SK-N-SH (cell line): ENCODE results near the gene RASA3. TPM values are rescaled to one million over a fixed set of nuclear protein-coding genes. Genes with fewer than 3 reads are reported as not detected.

ENCODE experiments used
- CTCF ChIA-PET: fragments of 300-600, 350-600 bp; formaldehyde crosslinking; extraction: SDS; loops from one replicate; lab custom pipeline; 2021; lab: Yijun Ruan, JAX
- POLR2A ChIA-PET: fragments of 350-600 bp; sonication (Branson Sonifier 250); formaldehyde crosslinking; extraction: SDS; loops from one replicate; lab custom pipeline; 2020; ENCODE audit warnings: antibody characterized with exemption, inconsistent platforms; lab: Yijun Ruan, JAX
- DNase-seq: peaks from one replicate; pipeline ENCODE4 v3.0.0; 2012
- H2AFZ ChIP-seq: fragments of 200-600 bp; sonication (generic); 2 replicates; pipeline ENCODE4 v1.8.1; 2016; ENCODE audit warnings: antibody characterized with exemption, mild to moderate bottlenecking, low read depth
- H3F3A ChIP-seq: fragments of 200-600 bp; sonication (generic); replicated peaks from 2 replicates; pipeline ENCODE3; 2016; ENCODE audit warnings: antibody characterized with exemption, mild to moderate bottlenecking; ENCODE audit not compliant: insufficient read depth
- H3K27ac ChIP-seq, 2 experiments: fragments of 200-500 bp in 1 of 2; fragments of 200-600 bp in 1 of 2; sonication (Bioruptor generic) in 1 of 2; sonication (generic), shearing (Covaris generic) in 1 of 2; 2 replicates each; pipeline versions ENCODE4 v1.5.1 to v1.6.1; 2014 to 2016; ENCODE audit warnings: low read depth in 2 of 2, inconsistent platforms in 1 of 2, low read length in 1 of 2, mild to moderate bottlenecking in 1 of 2, mixed read lengths in 1 of 2
- H3K27me3 ChIP-seq: fragments of 200-600 bp; sonication (generic), shearing (Covaris generic); 2 replicates; pipeline ENCODE4 v1.6.1; 2016; ENCODE audit warnings: mixed run types; ENCODE audit not compliant: insufficient read depth
- H3K36me3 ChIP-seq, 2 experiments: fragments of 200-500 bp in 1 of 2; fragments of 200-600 bp in 1 of 2; sonication (Bioruptor generic) in 1 of 2; sonication (generic) in 1 of 2; replicated peaks in 1 of 2; 2 replicates each; pipeline versions ENCODE3 to v1.5.1; 2014 to 2016; ENCODE audit warnings: low read length in 1 of 2, mild to moderate bottlenecking in 1 of 2; ENCODE audit not compliant: insufficient read depth in 2 of 2, control insufficient read depth in 1 of 2
- H3K4me1 ChIP-seq, 2 experiments: fragments of 200-500 bp in 1 of 2; fragments of 200-600 bp in 1 of 2; sonication (Bioruptor generic) in 1 of 2; sonication (generic), shearing (Covaris generic) in 1 of 2; 2 replicates each; pipeline versions ENCODE4 v1.5.1 to v1.6.1; 2014 to 2016; ENCODE audit warnings: low read depth in 1 of 2, low read length in 1 of 2, mixed run types in 1 of 2; ENCODE audit not compliant: insufficient read depth in 2 of 2, control insufficient read depth in 1 of 2
- H3K4me2 ChIP-seq: fragments of 200-600 bp; sonication (generic), shearing (Covaris generic); 2 replicates; pipeline ENCODE4 v1.6.1; 2017; ENCODE audit warnings: mixed run types
- H3K4me3 ChIP-seq, 2 experiments: fragments of 200-500 bp in 1 of 2; fragments of 200-600 bp in 1 of 2; sonication (Bioruptor generic) in 1 of 2; sonication (generic), shearing (Covaris generic) in 1 of 2; 2 replicates each; pipeline versions ENCODE4 v1.5.1 to v1.8.1; 2014 to 2016; ENCODE audit warnings: low read depth in 2 of 2, inconsistent platforms in 1 of 2, low read length in 1 of 2, mild to moderate bottlenecking in 1 of 2, mixed read lengths in 1 of 2, moderate library complexity in 1 of 2
- H3K79me2 ChIP-seq: fragments of 200-600 bp; sonication (generic); 2 replicates; pipeline ENCODE4 v1.8.1; 2017; ENCODE audit warnings: mild to moderate bottlenecking; ENCODE audit not compliant: insufficient read depth
- H3K9ac ChIP-seq: fragments of 200-600 bp; sonication (generic); 2 replicates; pipeline ENCODE4 v1.6.1; 2017; ENCODE audit warnings: mixed run types
- H3K9me2 ChIP-seq: fragments of 200-600 bp; sonication (generic); 2 replicates; pipeline ENCODE4 v1.6.1; 2017; ENCODE audit warnings: mixed run types
- H3K9me3 ChIP-seq: fragments of 200-600 bp; sonication (generic); 2 replicates; pipeline ENCODE4 v1.6.1; 2017; ENCODE audit warnings: mixed run types, mild to moderate bottlenecking, moderate library complexity
- H4K20me1 ChIP-seq: fragments of 200-600 bp; sonication (generic); 2 replicates; pipeline ENCODE4 v1.6.1; 2017; ENCODE audit warnings: mild to moderate bottlenecking, mixed run types; ENCODE audit not compliant: insufficient read depth
- CTCF ChIP-seq: fragments of 200-600 bp; sonication (generic); IDR thresholded peaks from 2 replicates; pipeline ENCODE4 v1.6.1; 2017; ENCODE audit warnings: antibody characterized with exemption, mild to moderate bottlenecking, moderate library complexity
- EP300 ChIP-seq, 2 experiments: IDR thresholded peaks; 2 replicates each; pipeline versions ENCODE4 v1.4.0 to v1.6.1; 2012; ENCODE audit warnings: borderline replicate concordance in 1 of 2, low read depth in 1 of 2, low read length in 1 of 2
- EZH2phosphoT487 ChIP-seq: fragments of 200-600 bp; sonication (generic); IDR thresholded peaks from 2 replicates; pipeline ENCODE4 v1.6.1; 2017; ENCODE audit warnings: low read depth, mixed run types, mild to moderate bottlenecking, antibody characterized with exemption, moderate library complexity, borderline replicate concordance
- FOXJ3 ChIP-seq: sonication (generic); formaldehyde crosslinking; IDR thresholded peaks from 2 replicates; pipeline ENCODE4 v1.5.1; 2020; ENCODE audit warnings: mild to moderate bottlenecking, missing genetic modification reagents
- FOXM1 ChIP-seq: IDR thresholded peaks from 2 replicates; pipeline ENCODE4 v1.4.0; 2012; ENCODE audit warnings: low read depth, mild to moderate bottlenecking
- GATA2 ChIP-seq: sonication (generic); formaldehyde crosslinking; IDR thresholded peaks from 2 replicates; pipeline ENCODE4 v1.5.0; 2020; ENCODE audit warnings: mild to moderate bottlenecking, missing genetic modification reagents
- JUND ChIP-seq: IDR thresholded peaks from 2 replicates; pipeline ENCODE4 v1.4.0; 2012
- MEF2A ChIP-seq: IDR thresholded peaks from 2 replicates; pipeline ENCODE4 v1.4.0; 2012; ENCODE audit warnings: low read depth, borderline replicate concordance
- MXI1 ChIP-seq: IDR thresholded peaks from 2 replicates; pipeline ENCODE4 v1.6.1; 2012; ENCODE audit warnings: mild to moderate bottlenecking, low read depth, low read length, improper control_type of control experiment
- NFIC ChIP-seq: IDR thresholded peaks from 2 replicates; pipeline ENCODE4 v1.4.0; 2012; ENCODE audit warnings: borderline replicate concordance
- REST ChIP-seq: IDR thresholded peaks from 2 replicates; pipeline ENCODE4 v1.6.1; 2012; ENCODE audit warnings: mild to moderate bottlenecking, low read depth, low read length, moderate library complexity
- RFX5 ChIP-seq: IDR thresholded peaks from 2 replicates; pipeline ENCODE4 v1.6.1; 2012; ENCODE audit warnings: mild to moderate bottlenecking, improper control_type of control experiment, low read length
- SMC3 ChIP-seq: IDR thresholded peaks from 2 replicates; pipeline ENCODE4 v1.6.1; 2012; ENCODE audit warnings: low read depth, low read length, improper control_type of control experiment
- TAF1 ChIP-seq: IDR thresholded peaks from 2 replicates; pipeline ENCODE4 v1.6.1; 2012; ENCODE audit warnings: low read depth, mild to moderate bottlenecking, low read length, moderate library complexity, borderline replicate concordance
- TCF12 ChIP-seq: IDR thresholded peaks from 2 replicates; pipeline ENCODE4 v1.4.0; 2012
- YY1 ChIP-seq: IDR thresholded peaks from 2 replicates; pipeline ENCODE4 v1.4.0; 2012; ENCODE audit warnings: low read depth, mild to moderate bottlenecking
- WGBS: methylation state at CpG from one replicate; pipeline ENCODE4 v1.1.6; 2017; ENCODE audit warnings: low lambda C conversion rate; 5-methylcytosine and 5-hydroxymethylcytosine counted together
- polyA plus RNA-seq, 3 experiments: library from polyadenylated mRNA; depleted of rRNA; stranded (reverse); fragments of >200 nt; gene quantifications; 2 replicates each; pipeline ENCODE4 v1.2.3, GENCODE V29; 2012
- TF ChIP-seq, protein P1 (sequence below): IDR thresholded peaks from 2 replicates; pipeline ENCODE4; 2012
- TF ChIP-seq, protein P2 (sequence below): fragments of 150-350 bp; IDR thresholded peaks from 2 replicates; pipeline ENCODE4 v1.6.1; 2017; ENCODE audit warnings: antibody characterized with exemption, low read length, low read depth, borderline replicate concordance

RASA3 gene
- polyA plus RNA-seq, 1 of the 3 experiments (the other 2 are of a cell fraction): 25.1 TPM

- Histone ChIP-seq H2AFZ (no peak overlapping the region), H3K79me2 (no peaks in the 10 kb centered on the region), H3K4me1 (peaks cover 0 to 24% of the 10 kb centered on the region in 2 experiments; a peak in 1 of 4 replicates), H3K9ac (no peak overlapping the region), H3F3A (peaks cover 8% of the 10 kb centered on the region), H3K9me2 (no peaks in the 10 kb centered on the region), H3K4me2 (no peak overlapping the region), H3K36me3 (no peaks in the 10 kb centered on the region), H4K20me1 (no peaks in the 10 kb centered on the region), H3K9me3 (no peaks in the 10 kb centered on the region), H3K27ac (no peak overlapping the region), H3K27me3 (no peaks in the 10 kb centered on the region)
- WGBS: 81% methylated on average over 11 of the region's 12 CpGs
- ChIA-PET CTCF (no interaction called here), POLR2A (no interaction called here)
- TF ChIP-seq MXI1 (no peak), EZH2phosphoT487 (no peak), YY1 (no peak), TAF1 (no peak), EP300 (IDR thresholded peaks at IDR 0.05; ENCODE audit: borderline replicate concordance in 1 of 2, low read depth in 1 of 2, low read length in 1 of 2) (no peak), GATA2 (CRISPR knock-in tag) (no peak), FOXJ3 (no peak), JUND (no peak), TCF12 (no peak), CTCF (no peak), MEF2A (no peak), REST (no peak), SMC3 (no peak), RFX5 (no peak), NFIC (no peak), FOXM1 (no peak)
- TF ChIP-seq, protein P1, sequence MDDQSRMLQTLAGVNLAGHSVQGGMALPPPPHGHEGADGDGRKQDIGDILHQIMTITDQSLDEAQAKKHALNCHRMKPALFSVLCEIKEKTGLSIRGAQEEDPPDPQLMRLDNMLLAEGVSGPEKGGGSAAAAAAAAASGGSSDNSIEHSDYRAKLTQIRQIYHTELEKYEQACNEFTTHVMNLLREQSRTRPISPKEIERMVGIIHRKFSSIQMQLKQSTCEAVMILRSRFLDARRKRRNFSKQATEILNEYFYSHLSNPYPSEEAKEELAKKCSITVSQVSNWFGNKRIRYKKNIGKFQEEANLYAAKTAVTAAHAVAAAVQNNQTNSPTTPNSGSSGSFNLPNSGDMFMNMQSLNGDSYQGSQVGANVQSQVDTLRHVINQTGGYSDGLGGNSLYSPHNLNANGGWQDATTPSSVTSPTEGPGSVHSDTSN: no peak
- TF ChIP-seq, protein P2, sequence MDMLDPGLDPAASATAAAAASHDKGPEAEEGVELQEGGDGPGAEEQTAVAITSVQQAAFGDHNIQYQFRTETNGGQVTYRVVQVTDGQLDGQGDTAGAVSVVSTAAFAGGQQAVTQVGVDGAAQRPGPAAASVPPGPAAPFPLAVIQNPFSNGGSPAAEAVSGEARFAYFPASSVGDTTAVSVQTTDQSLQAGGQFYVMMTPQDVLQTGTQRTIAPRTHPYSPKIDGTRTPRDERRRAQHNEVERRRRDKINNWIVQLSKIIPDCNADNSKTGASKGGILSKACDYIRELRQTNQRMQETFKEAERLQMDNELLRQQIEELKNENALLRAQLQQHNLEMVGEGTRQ: no peak
- TF ChIP-seq, all 33 proteins: peak for 0
- H3K4me3 ChIP-seq: no peak overlapping the region
- no peak for DNase-seq
Observed at GRCh38 chr13:113937073-113937472, 195.3 kb downstream of the RASA3 start.
